Ureter (tissue), 1 donor: ENCODE measurements around the gene HINFP. TPM values are rescaled to one million over a fixed set of nuclear protein-coding genes. Genes with fewer than 3 reads are reported as not detected.
A peak's percentile ranks its signal among the peaks of the same experiment; 100 is the strongest.
"Not testable (repeated sequence)": the region's sequence is repeated elsewhere in the genome, so short reads cannot be mapped to it uniquely, and the experiment has no call there.

Experiments
- DNase-seq: peaks from one replicate; pipeline ENCODE4 v3.0.0-alpha.2; 2020; ENCODE audit warnings: low spot score
- total RNA-seq: library from RNA; stranded (reverse); gene quantifications from one replicate; pipeline ENCODE4 v1.2.4, GENCODE V29; 2023
- donor health status: DM: yes; HTN: yes; CAD: no.

HINFP gene
- total RNA-seq, 1 donor from 2014 or later = 28.8 TPM

GRCh38 chr11:119155733-119156492 is 34.5 kb downstream of the HINFP start:
- no peak for DNase-seq

- DNase-seq = no peak
Measured at GRCh38 chr11:119156496-119156895, 35.1 kb downstream of the HINFP start.

- no peak for DNase-seq
Measured at GRCh38 chr11:119157063-119157462, 35.7 kb downstream of the HINFP start.

GRCh38 chr11:119158467-119158866 is 37.1 kb downstream of the HINFP start:
- no peak for DNase-seq

- no peak for DNase-seq
Measured at GRCh38 chr11:119160151-119160550, 38.8 kb downstream of the HINFP start.

GRCh38 chr11:119161871-119162270 is 40.5 kb downstream of the HINFP start:
- no peak for DNase-seq

GRCh38 chr11:119166368-119167076 is 45.1 kb downstream of the HINFP start:
- DNase-seq = peak; percentile 68

- not testable (repeated sequence) for DNase-seq
Measured at GRCh38 chr11:119167077-119167458, 45.7 kb downstream of the HINFP start.

GRCh38 chr11:119167933-119168332 is 46.6 kb downstream of the HINFP start:
- DNase-seq = no peak

GRCh38 chr11:119168471-119169281 is 47.3 kb downstream of the HINFP start, which contains the start of gene NLRX1:
Gene NLRX1 (plus strand): TSS chr11:119168725. CDS start chr11:119171404, 2,679 bp downstream.
- peak; percentile 90 for DNase-seq

GRCh38 chr11:119169282-119169719 is 47.9 kb downstream of the HINFP start:
- peak; percentile 60 for DNase-seq

GRCh38 chr11:119172513-119172912 is 51.1 kb downstream of the HINFP start:
- no peak for DNase-seq

- no peak for DNase-seq
Measured at GRCh38 chr11:119173453-119173852, 52.1 kb downstream of the HINFP start.

- DNase-seq = no peak
Measured at GRCh38 chr11:119175493-119176077, 54.2 kb downstream of the HINFP start.

- DNase-seq = no peak
Measured at GRCh38 chr11:119178166-119178680, 56.8 kb downstream of the HINFP start.

GRCh38 chr11:119179342-119179741 is 58.0 kb downstream of the HINFP start:
- no peak for DNase-seq

GRCh38 chr11:119179983-119180382 is 58.6 kb downstream of the HINFP start:
- DNase-seq = peak; percentile 70

- no peak for DNase-seq
Measured at GRCh38 chr11:119180729-119181676, 59.6 kb downstream of the HINFP start.

- no peak for DNase-seq
Measured at GRCh38 chr11:119181677-119182412, 60.5 kb downstream of the HINFP start.

GRCh38 chr11:119184399-119184798 is 63.0 kb downstream of the HINFP start:
- not testable (repeated sequence) for DNase-seq
